Mesendoderm (in vitro differentiated cells): Measurements from ENCODE around the gene NOP56.
"Not testable (repeated sequence)": the region's sequence is repeated elsewhere in the genome, so short reads cannot be mapped to it uniquely, and the experiment has no call there.

Source experiments
- DNase-seq: peaks from one replicate; pipeline ENCODE4 v3.0.0; 2013
- H2AK5ac ChIP-seq: 2 replicates; pipeline ENCODE4 v1.6.1; 2013; ENCODE audit warnings: low read length, inconsistent platforms
- H2BK120ac ChIP-seq: 2 replicates; pipeline ENCODE4 v1.6.1; 2013; ENCODE audit warnings: low read depth, mild to moderate bottlenecking, low read length, moderate library complexity, mixed read lengths
- H2BK15ac ChIP-seq: replicated peaks from 2 replicates; pipeline ENCODE4 v1.6.1; 2013; ENCODE audit warnings: low read depth, mild to moderate bottlenecking, moderate library complexity
- H2BK5ac ChIP-seq: 2 replicates; pipeline ENCODE4 v1.6.1; 2013; ENCODE audit warnings: low read length, inconsistent platforms
- H3K18ac ChIP-seq: 2 replicates; pipeline ENCODE4 v1.6.1; 2013; ENCODE audit warnings: mild to moderate bottlenecking, low read length, mixed read lengths
- H3K23ac ChIP-seq: one replicate; pipeline ENCODE4 v1.6.1; 2013; ENCODE audit warnings: low read length
- H3K27ac ChIP-seq: 2 replicates; pipeline ENCODE4 v1.5.1; 2013; ENCODE audit warnings: low read depth, mild to moderate bottlenecking, inconsistent platforms, low read length, moderate library complexity
- H3K27me3 ChIP-seq: 2 replicates; pipeline ENCODE4 v1.6.1; 2013; ENCODE audit warnings: low read length, control low read depth, mild to moderate bottlenecking, inconsistent platforms; ENCODE audit not compliant: insufficient read depth, poor library complexity
- H3K36me3 ChIP-seq: 2 replicates; pipeline ENCODE4 v1.6.1; 2013; ENCODE audit warnings: low read length, inconsistent platforms; ENCODE audit not compliant: control insufficient read depth, insufficient read depth
- H3K4ac ChIP-seq: one replicate; pipeline ENCODE4 v1.6.1; 2013; ENCODE audit warnings: low read depth, mild to moderate bottlenecking, low read length, moderate library complexity
- H3K4me1 ChIP-seq: 2 replicates; pipeline ENCODE4 v1.6.1; 2013; ENCODE audit warnings: low read depth, low read length, inconsistent platforms; ENCODE audit not compliant: control insufficient read depth
- H3K4me2 ChIP-seq: 2 replicates; pipeline ENCODE4 v1.6.1; 2013; ENCODE audit warnings: low read length
- H3K4me3 ChIP-seq: 2 replicates; pipeline ENCODE4 v1.5.1; 2013; ENCODE audit warnings: mild to moderate bottlenecking, low read length
- H3K56ac ChIP-seq: one replicate; pipeline ENCODE4 v1.6.1; 2013; ENCODE audit warnings: low read length
- H3K79me1 ChIP-seq: 2 replicates; pipeline ENCODE4 v1.6.1; 2013; ENCODE audit warnings: low read length, inconsistent platforms
- H3K79me2 ChIP-seq: 2 replicates; pipeline ENCODE4 v1.6.1; 2013; ENCODE audit warnings: mild to moderate bottlenecking, low read length; ENCODE audit not compliant: control insufficient read depth, insufficient read depth
- H3K9ac ChIP-seq: 2 replicates; pipeline ENCODE4 v1.6.1; 2013; ENCODE audit warnings: low read length, inconsistent platforms
- H4K5ac ChIP-seq: one replicate; pipeline ENCODE4 v1.6.1; 2013; ENCODE audit warnings: low read length
- H4K8ac ChIP-seq: one replicate; pipeline ENCODE4 v1.6.1; 2013; ENCODE audit warnings: low read depth, mild to moderate bottlenecking, control low read depth, low read length, moderate library complexity
- WGBS: extraction: QIAGEN DNeasy Blood & Tissue Kit; methylation state at CpG from one replicate; pipeline ENCODE4 v1.1.7; 2013; ENCODE audit warnings: low lambda C conversion rate, missing lambda C conversion rate; ENCODE audit not compliant: insufficient coverage; ENCODE audit errors: extremely low coverage; 5-methylcytosine and 5-hydroxymethylcytosine counted together

Gene NOP56

DNA sequence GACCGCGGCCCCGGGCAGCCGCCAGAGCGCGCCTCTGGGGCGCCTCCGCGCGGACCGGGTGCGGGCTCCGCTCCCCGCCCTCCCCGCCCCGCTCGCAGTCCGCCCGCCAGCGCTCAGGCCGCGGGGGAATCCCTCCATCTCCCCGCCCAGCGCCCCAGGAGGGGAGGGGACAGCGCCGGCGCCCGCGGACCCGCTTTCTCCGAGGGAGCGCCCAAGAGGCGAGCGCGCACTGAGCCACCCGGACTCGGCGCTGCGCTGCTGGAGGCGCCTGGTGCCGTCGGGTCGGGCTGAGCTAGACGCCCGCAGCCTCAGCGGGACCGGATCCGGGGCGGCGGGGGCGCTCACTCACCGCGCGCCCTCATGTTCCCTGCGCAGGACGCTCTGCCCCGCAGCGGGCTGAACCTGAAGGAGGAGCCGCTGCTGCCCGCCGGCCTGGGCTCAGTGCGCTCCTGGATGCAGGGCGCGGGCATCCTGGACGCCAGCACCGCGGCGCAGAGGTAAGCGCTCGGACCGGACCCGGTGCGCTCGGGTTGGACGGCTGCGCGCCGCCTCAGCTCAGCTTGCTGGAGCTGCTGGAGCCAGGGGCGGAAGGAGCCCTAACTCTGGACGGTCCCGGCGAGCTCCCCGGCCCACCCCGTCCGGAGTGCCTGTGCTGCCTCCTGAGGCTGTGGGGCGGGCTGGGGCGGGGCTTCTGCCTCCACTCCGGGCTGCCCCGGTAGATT lies 41.0 kb downstream of the NOP56 start:
- no peak overlapping the region for H2BK120ac ChIP-seq
- no peaks in the 10 kb centered on the region for H3K79me2 ChIP-seq
- no peak overlapping the region for H3K4me2 ChIP-seq
- no peak overlapping the region for H4K8ac ChIP-seq
- H3K79me1 ChIP-seq = no peaks in the 10 kb centered on the region
- no peak overlapping the region for H3K56ac ChIP-seq
- no peak overlapping the region for H3K4ac ChIP-seq
- H3K23ac ChIP-seq = no peak overlapping the region
- H3K9ac ChIP-seq = no peak overlapping the region
- no peak overlapping the region for H2BK5ac ChIP-seq
- H3K18ac ChIP-seq = peak overlapping the region; percentile 76
- H3K4me3 ChIP-seq = no peak overlapping the region
- DNase-seq = peak; percentile 40
- no peak overlapping the region for H2BK15ac ChIP-seq
- H2AK5ac ChIP-seq = no peak overlapping the region
- WGBS = no CpG with 5 or more reads among the region's 89 CpGs
- peaks cover 65% of the 10 kb centered on the region for H3K27me3 ChIP-seq
- no peaks in the 10 kb centered on the region for H3K36me3 ChIP-seq
- no peak overlapping the region for H4K5ac ChIP-seq
- no peaks in the 10 kb centered on the region for H3K4me1 ChIP-seq
- no peak overlapping the region for H3K27ac ChIP-seq

DNA sequence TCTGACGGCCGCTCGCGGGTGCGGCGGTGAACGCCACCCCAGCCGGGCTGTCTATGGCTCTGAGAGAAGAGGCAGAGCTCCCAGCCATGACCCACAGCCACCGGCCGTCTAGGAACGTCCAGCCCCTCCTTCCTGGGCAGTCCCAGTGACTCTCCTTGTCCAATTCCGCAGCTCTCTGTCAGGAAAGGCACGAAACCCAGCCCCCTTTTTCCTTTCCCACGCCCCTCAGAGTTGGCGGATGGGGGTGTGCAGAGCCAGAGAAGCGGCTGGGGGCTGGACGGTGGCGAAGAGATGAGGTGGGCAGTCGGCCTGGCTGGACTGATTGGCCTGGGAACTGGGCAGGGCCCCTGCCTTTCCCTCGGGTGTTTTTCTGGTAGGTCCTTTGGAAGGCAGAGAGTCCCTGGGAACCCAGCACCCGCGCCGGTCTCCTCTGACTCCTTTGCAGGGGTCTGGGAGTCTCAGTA lies 41.6 kb downstream of the NOP56 start:
- Histone ChIP-seq H3K27ac (no peak overlapping the region), H3K56ac (no peak overlapping the region), H3K79me1 (no peaks in the 10 kb centered on the region), H3K18ac (no peak overlapping the region), H3K4me1 (no peaks in the 10 kb centered on the region), H3K27me3 (peaks cover 65% of the 10 kb centered on the region), H3K4me2 (no peak overlapping the region), H2AK5ac (no peak overlapping the region), H2BK120ac (no peak overlapping the region), H3K23ac (no peak overlapping the region), H3K36me3 (no peaks in the 10 kb centered on the region), H2BK15ac (no peak overlapping the region), H3K4ac (no peak overlapping the region), H3K79me2 (no peaks in the 10 kb centered on the region), H3K4me3 (no peak overlapping the region), H4K5ac (no peak overlapping the region), H4K8ac (no peak overlapping the region), H2BK5ac (no peak overlapping the region), H3K9ac (no peak overlapping the region)
- no peak for DNase-seq
- no CpG with 5 or more reads among the region's 23 CpGs for WGBS

DNA sequence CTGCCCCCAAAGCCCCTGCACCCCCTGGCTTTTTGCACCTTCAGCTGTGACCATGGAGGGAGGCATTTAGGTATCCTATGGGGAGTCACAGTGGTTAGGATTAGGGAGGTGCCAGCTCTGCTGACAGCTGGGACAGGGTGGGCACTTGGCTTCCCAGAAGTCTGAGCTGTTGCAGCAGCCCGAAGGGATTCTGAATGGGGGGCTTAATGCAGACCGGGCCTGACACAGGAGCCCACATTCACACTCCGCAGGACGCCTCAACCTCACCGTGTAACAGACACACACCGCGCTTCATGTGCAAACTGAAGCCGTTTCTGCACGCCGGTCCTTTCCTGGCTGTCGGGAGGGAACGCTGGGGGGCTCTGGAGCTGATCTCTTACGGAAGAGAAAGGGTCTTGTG lies 42.1 kb downstream of the NOP56 start:
- H3K27me3 ChIP-seq = peaks cover 60% of the 10 kb centered on the region
- H3K56ac ChIP-seq = no peak overlapping the region
- no peaks in the 10 kb centered on the region for H3K79me2 ChIP-seq
- H3K4me2 ChIP-seq = no peak overlapping the region
- H3K27ac ChIP-seq = no peak overlapping the region
- no peak overlapping the region for H3K18ac ChIP-seq
- DNase-seq = no peak
- no peaks in the 10 kb centered on the region for H3K36me3 ChIP-seq
- no peak overlapping the region for H4K8ac ChIP-seq
- H3K4ac ChIP-seq = no peak overlapping the region
- H2AK5ac ChIP-seq = no peak overlapping the region
- no peak overlapping the region for H3K9ac ChIP-seq
- H3K23ac ChIP-seq = no peak overlapping the region
- WGBS = no CpG with 5 or more reads among the region's 13 CpGs
- H3K79me1 ChIP-seq = no peaks in the 10 kb centered on the region
- H2BK15ac ChIP-seq = no peak overlapping the region
- no peak overlapping the region for H2BK120ac ChIP-seq
- H3K4me1 ChIP-seq = no peaks in the 10 kb centered on the region
- no peak overlapping the region for H4K5ac ChIP-seq
- no peak overlapping the region for H2BK5ac ChIP-seq
- no peak overlapping the region for H3K4me3 ChIP-seq

DNA sequence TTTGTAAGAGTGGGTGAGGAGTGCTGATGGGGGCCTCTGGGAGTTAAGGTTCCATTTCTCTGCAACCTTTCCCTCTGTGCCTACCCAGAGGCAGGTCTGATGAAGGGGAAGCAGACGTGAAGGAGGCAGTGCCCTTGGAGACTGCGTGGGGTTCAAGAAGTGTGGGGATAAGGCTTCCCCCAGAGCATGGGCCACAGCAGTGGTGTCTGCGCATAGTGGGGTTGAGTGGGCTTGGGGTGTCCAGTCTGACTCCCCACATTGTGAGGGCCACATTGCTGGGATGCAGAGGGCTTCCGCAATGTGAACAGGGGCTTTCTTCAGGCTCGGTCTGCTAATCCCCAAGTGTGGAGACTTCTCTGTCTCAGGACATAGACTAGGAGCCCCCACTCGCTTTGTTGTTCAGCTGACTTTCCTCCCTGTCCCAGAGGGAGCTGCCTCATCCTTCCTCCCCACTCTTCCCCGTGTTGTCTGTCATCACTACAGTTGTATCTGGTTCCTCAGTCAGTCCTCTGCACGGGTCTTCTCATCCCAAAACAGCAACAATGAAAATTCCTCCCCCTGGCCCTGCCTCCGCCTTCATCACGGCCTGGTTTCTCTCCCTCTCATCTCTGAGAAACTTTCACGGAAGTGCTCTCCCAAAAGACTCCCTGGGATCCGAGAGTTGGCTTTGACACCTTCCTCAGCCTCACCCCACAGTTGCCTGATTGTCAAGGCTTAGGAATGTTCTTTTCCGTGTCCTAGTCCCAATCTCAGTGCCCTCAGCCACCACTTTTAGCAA lies 43.0 kb downstream of the NOP56 start:
- no peaks in the 10 kb centered on the region for H3K4me1 ChIP-seq
- H3K56ac ChIP-seq = no peak overlapping the region
- H3K79me1 ChIP-seq = no peaks in the 10 kb centered on the region
- H3K23ac ChIP-seq = no peak overlapping the region
- peaks cover 54% of the 10 kb centered on the region for H3K27me3 ChIP-seq
- H3K79me2 ChIP-seq = no peaks in the 10 kb centered on the region
- H3K18ac ChIP-seq = no peak overlapping the region
- no peak overlapping the region for H3K4ac ChIP-seq
- DNase-seq = no peak
- no peak overlapping the region for H3K9ac ChIP-seq
- H3K27ac ChIP-seq = no peak overlapping the region
- H2BK120ac ChIP-seq = no peak overlapping the region
- no peak overlapping the region for H2BK15ac ChIP-seq
- no CpG with 5 or more reads among the region's 13 CpGs for WGBS
- no peak overlapping the region for H4K5ac ChIP-seq
- H3K4me2 ChIP-seq = no peak overlapping the region
- no peaks in the 10 kb centered on the region for H3K36me3 ChIP-seq
- H4K8ac ChIP-seq = no peak overlapping the region
- no peak overlapping the region for H2AK5ac ChIP-seq
- no peak overlapping the region for H3K4me3 ChIP-seq
- H2BK5ac ChIP-seq = no peak overlapping the region

DNA sequence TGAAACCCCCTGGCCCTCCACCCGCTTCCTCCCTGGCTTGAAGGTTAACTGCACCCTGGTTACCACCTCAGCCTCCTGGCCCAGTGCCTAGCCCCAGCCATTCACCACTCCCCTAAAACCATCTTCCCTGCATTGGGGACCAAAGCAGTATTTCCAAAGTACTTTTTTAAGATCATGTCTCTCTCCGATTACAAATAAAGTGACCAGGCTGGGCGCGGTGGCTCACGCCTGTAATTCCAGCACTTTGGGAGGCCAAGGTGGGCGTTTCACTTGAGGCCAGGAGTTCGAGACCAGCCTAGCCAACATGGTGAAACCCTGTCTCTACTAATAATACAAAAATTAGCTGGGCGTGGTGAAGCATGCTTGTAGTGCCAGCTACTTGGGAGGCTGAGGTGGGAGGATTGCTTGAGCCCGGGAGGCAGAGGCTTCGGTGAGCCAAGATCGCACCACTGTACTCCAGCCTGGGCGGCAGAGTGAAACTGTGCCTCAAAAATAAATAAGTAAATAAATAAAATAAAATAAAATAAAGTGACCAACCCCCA lies 43.6 kb downstream of the NOP56 start:
- not testable (repeated sequence) for H2AK5ac ChIP-seq
- no CpG with 5 or more reads among the region's 12 CpGs for WGBS

More for the DNA sequence above, 43.6 kb downstream of the NOP56 start:
- not testable (repeated sequence) for H3K4ac ChIP-seq, H3K4me3 ChIP-seq, H3K4me2 ChIP-seq, DNase-seq, H3K18ac ChIP-seq, H3K4me1 ChIP-seq, H4K5ac ChIP-seq, H3K27ac ChIP-seq, H3K79me2 ChIP-seq, H3K23ac ChIP-seq, H2BK5ac ChIP-seq, H3K9ac ChIP-seq, H2BK15ac ChIP-seq, H4K8ac ChIP-seq, H3K36me3 ChIP-seq, H3K56ac ChIP-seq, H3K79me1 ChIP-seq, H2BK120ac ChIP-seq
- peaks cover 47% of the 10 kb centered on the region for H3K27me3 ChIP-seq
